H1 (cell line): ENCODE data around the gene HLX. TPM values are rescaled to one million over a fixed set of nuclear protein-coding genes. Genes with fewer than 3 reads are reported as not detected.

Experiments used
- ASH2L ChIP-seq: fragments of 200-600, 300-600 bp; sonication (generic); IDR thresholded peaks from one replicate; pipeline ENCODE4 v1.7.1; 2017; ENCODE audit warnings: low read length
- BRCA1 ChIP-seq: IDR thresholded peaks from 2 replicates; pipeline ENCODE4 v1.6.1; 2012; ENCODE audit warnings: low read depth, low read length, improper control_type of control experiment
- CHD1 ChIP-seq: IDR thresholded peaks from 2 replicates; pipeline ENCODE4 v1.6.1; 2012; ENCODE audit warnings: low read depth, low read length, improper control_type of control experiment
- EP300 ChIP-seq, 2 experiments: IDR thresholded peaks; 1 replicate in 1 of 2; 2 replicates in 1 of 2; pipeline ENCODE4 v1.6.1; 2011 to 2012; ENCODE audit warnings: low read depth in 2 of 2, low read length in 2 of 2, mild to moderate bottlenecking in 2 of 2, borderline replicate concordance in 1 of 2, inconsistent platforms in 1 of 2, moderate library complexity in 1 of 2
- HDAC6 ChIP-seq: IDR thresholded peaks from one replicate; pipeline ENCODE4 v1.7.1; 2012; ENCODE audit warnings: low read depth, mild to moderate bottlenecking, inconsistent platforms, low read length, moderate library complexity
- KDM1A ChIP-seq: fragments of 200-600, 300-600 bp; sonication (generic); IDR thresholded peaks from 2 replicates; pipeline ENCODE4 v1.7.1; 2016; ENCODE audit warnings: mild to moderate bottlenecking, low read length, borderline replicate concordance
- KDM4A ChIP-seq: IDR thresholded peaks from one replicate; pipeline ENCODE4 v1.7.1; 2012; ENCODE audit warnings: low read depth, mild to moderate bottlenecking, moderate library complexity, low read length, inconsistent platforms; ENCODE audit not compliant: severe bottlenecking
- POLR2AphosphoS5 ChIP-seq: IDR thresholded peaks from 2 replicates; pipeline ENCODE4 v1.6.1; 2011; ENCODE audit warnings: low read depth, low read length
- polyA plus RNA-seq, 7 experiments: library from polyadenylated mRNA; depleted of rRNA in 3 of 7; stranded (reverse) in 5 of 7; unstranded in 2 of 7; fragments of >200 nt in 5 of 7; fragments of 200-250 nt in 2 of 7; gene quantifications; 1 replicate in 5 of 7; 2 replicates in 1 of 7; 4 replicates in 1 of 7; pipeline versions ENCODE4 v1.2.1 to v1.2.3, GENCODE V29; 2011 to 2013; ENCODE audit warnings: missing spikeins in 2 of 7, mixed read lengths in 2 of 7
- total RNA-seq: library from RNA; stranded (reverse); fragmentation: NEBNext Ultra II Directional; extraction: Animal tissue kit (Norgen Biotek cat#: 25700); gene quantifications from 2 replicates; pipeline ENCODE4 v1.2.1, GENCODE V29; 2021
- TF ChIP-seq, protein P1 (sequence below), 3 experiments: IDR thresholded peaks; 1 replicate in 2 of 3; 2 replicates in 1 of 3; pipeline versions ENCODE4 v1.5.1 to v1.6.1; 2011; ENCODE audit warnings: low read length in 3 of 3, mild to moderate bottlenecking in 3 of 3, inconsistent platforms in 2 of 3, low read depth in 1 of 3, moderate library complexity in 1 of 3; ENCODE audit not compliant: insufficient read depth in 1 of 3; ENCODE audit errors: control extremely low read depth in 1 of 3
- TF ChIP-seq, protein P2 (sequence below): IDR thresholded peaks from 2 replicates; pipeline ENCODE4 v1.6.1; 2012; ENCODE audit warnings: inconsistent platforms

HLX gene
- total and polyA plus RNA-seq, 2 of the 8 experiments (the other 6 are each of a cell fraction or from before 2014, with no cell fraction given): 0.11 to 0.30 TPM

DNA sequence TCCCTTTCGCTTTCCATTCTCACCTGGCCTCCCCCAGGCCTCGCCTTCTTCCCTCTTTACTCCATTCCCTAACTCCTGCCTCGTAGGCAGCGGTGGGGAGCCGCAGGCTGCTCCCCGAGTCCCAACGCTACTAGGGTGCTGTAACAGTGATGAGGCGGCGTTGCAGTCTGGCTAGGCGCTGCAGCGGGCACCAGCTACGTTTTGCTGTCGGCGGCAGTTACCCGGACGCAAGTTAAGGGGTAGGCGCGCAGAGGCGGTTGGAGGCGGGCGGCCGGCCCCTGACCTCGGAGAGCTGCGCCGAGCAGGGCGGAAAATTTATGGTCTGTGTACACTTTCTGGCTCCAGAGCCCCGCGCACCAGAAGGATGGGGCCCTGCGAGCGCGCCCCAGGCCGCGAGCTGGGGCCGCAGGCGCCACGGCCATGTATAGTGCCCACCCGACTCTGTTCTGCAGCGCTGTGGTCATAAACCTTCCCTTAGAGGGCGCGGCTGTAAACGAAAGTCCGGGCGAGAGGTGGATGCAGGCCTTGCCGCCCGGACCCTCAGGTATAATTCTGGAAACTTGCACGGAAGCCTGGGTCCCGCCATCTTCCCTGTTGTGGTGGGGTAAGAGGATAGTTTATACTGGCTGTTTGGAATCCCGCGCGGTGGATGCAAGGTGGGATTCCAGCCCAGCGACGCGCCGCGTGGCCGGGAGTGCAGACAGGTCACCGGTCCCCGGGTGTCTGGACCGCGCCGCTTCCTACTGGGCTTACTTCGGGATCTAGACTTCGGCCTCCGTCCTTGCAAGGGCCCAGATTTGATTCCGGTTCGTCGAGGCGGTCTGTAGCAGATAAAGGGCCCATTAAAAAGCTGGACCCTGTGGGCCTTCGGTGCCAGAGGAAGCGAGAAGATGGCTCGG is 15.0 kb downstream of the HLX start (continued):
- TF ChIP-seq, protein P1, sequence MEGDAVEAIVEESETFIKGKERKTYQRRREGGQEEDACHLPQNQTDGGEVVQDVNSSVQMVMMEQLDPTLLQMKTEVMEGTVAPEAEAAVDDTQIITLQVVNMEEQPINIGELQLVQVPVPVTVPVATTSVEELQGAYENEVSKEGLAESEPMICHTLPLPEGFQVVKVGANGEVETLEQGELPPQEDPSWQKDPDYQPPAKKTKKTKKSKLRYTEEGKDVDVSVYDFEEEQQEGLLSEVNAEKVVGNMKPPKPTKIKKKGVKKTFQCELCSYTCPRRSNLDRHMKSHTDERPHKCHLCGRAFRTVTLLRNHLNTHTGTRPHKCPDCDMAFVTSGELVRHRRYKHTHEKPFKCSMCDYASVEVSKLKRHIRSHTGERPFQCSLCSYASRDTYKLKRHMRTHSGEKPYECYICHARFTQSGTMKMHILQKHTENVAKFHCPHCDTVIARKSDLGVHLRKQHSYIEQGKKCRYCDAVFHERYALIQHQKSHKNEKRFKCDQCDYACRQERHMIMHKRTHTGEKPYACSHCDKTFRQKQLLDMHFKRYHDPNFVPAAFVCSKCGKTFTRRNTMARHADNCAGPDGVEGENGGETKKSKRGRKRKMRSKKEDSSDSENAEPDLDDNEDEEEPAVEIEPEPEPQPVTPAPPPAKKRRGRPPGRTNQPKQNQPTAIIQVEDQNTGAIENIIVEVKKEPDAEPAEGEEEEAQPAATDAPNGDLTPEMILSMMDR (IDR thresholded peaks at IDR 0.05; ENCODE audit: control extremely low read depth in 1 of 3, insufficient read depth in 1 of 3, low read depth in 1 of 3, low read length in 3 of 3): no peak
- peak; percentile 31 for TF ChIP-seq ASH2L
- no peak for TF ChIP-seq POLR2AphosphoS5
- TF ChIP-seq EP300 (IDR thresholded peaks at IDR 0.05; ENCODE audit: borderline replicate concordance in 1 of 2, low read depth in 2 of 2, low read length in 2 of 2): no peak
- TF ChIP-seq BRCA1: no peak
- no peak for TF ChIP-seq CHD1
- no peak for TF ChIP-seq KDM1A
- no peak for TF ChIP-seq HDAC6
- TF ChIP-seq KDM4A: peak; percentile 59
- TF ChIP-seq, protein P2, sequence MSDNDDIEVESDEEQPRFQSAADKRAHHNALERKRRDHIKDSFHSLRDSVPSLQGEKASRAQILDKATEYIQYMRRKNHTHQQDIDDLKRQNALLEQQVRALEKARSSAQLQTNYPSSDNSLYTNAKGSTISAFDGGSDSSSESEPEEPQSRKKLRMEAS: no peak
